D721Med (cell line): ENCODE results near the gene COL16A1.

Source experiments
- DNase-seq: peaks from one replicate; pipeline ENCODE4 v3.0.0; 2011; ENCODE audit warnings: low spot score; ENCODE audit not compliant: insufficient read length
- FAIRE-seq: peaks from 2 replicates; lab custom pipeline; 2011; peaks lifted over from hg19 to GRCh38; lab: Jason Lieb, UNC
- CTCF ChIP-seq: IDR thresholded peaks from 2 replicates; pipeline ENCODE4 v1.5.1; 2012; ENCODE audit warnings: mild to moderate bottlenecking, control low read depth; ENCODE audit not compliant: insufficient read depth; ENCODE audit errors: missing control alignments

The COL16A1 gene

GRCh38 chr1:31691446-31691845 lies 12.4 kb downstream of the COL16A1 start:
- FAIRE-seq (no peak), DNase-seq (no peak)
- no peak for TF ChIP-seq CTCF

DNA sequence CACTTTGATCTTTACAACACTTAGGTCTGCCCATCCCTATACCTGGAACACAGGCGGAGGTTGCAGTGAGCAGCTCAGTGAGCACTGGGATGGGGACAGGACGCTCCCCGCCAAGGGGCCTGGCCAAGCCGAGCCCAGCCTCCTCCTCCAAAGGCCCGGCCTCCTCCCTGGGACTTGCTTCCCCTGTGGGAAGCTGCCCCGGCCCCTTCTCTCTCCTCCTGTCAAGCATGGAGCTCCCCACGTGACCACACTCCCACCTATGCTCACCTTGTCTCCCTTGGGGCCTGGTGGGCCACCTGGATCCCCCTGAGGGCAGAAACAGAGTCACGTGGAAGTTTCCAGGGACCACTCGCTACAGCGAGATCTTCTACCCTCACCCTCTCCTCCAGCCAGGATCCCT lies 12.9 kb downstream of the COL16A1 start:
- FAIRE-seq (no peak), DNase-seq (no peak)
- no peak for TF ChIP-seq CTCF

GRCh38 chr1:31689854-31690253 lies 14.0 kb downstream of the COL16A1 start:
- FAIRE-seq (no peak), DNase-seq (no peak)
- no peak for TF ChIP-seq CTCF

- no peak for FAIRE-seq
- TF ChIP-seq CTCF: no peak
- no peak for DNase-seq
These were observed 14.4 kb downstream of the COL16A1 start for GRCh38 chr1:31689379-31689778.

DNA sequence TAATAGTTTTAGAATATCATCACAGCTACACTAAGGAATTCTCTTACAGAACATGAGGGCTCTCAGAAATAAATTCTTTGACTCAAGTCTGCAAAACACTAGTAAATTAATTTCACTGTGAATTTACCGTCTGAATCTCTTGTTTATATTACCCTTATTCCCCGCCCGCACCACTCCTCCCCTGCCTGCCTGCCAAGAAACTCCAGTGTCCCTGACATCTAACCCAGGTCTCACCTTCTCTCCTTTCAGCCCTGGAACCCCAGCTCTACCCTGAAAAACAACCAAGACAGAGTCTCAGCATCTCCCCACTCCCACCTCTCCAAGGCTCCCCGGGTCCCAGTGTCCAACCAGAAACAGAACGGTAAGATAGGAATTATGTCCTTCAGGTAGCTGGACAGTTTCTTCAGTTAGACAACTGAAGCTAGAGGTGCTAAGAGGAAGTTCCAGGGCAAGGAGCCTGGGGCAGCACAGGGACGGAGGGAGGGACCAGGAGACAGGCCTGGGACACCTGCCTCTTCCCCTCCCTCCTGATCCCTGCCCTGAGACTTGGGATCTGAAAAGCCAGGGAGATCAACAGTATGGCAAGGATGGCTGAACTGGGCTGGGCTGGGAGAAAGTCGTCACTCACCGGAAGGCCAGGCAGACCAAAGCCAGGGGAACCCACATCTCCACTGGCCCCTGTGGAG lies 15.4 kb downstream of the COL16A1 start:
- FAIRE-seq: no peak
- no peak for TF ChIP-seq CTCF
- DNase-seq: no peak

- no peak for FAIRE-seq
- TF ChIP-seq CTCF: no peak
These were observed 16.2 kb downstream of the COL16A1 start for GRCh38 chr1:31687601-31688000.

GRCh38 chr1:31685795-31686194 lies 18.0 kb downstream of the COL16A1 start:
- FAIRE-seq: no peak
- no peak for TF ChIP-seq CTCF
- DNase-seq: no peak

More at GRCh38 chr1:31687601-31688000, 16.2 kb downstream of the COL16A1 start:
- no peak for DNase-seq
